Liver (tissue), 3 donors: ENCODE measurements around the gene GRIN3B.

Source experiments
- GABPA ChIP-seq, 2 donors: IDR thresholded peaks in 1 of 2; conservative IDR thresholded peaks in 1 of 2; 2 replicates each; pipeline ENCODE4 v1.6.1; 2016; ENCODE audit warnings: antibody characterized with exemption in 2 of 2, mild to moderate bottlenecking in 1 of 2, moderate library complexity in 1 of 2
- NR2F2 ChIP-seq: IDR thresholded peaks from 2 replicates; pipeline ENCODE4 v1.6.1; 2016; ENCODE audit warnings: antibody characterized with exemption
- RAD21 ChIP-seq, 2 donors: IDR thresholded peaks; 2 replicates each; pipeline ENCODE4 v1.6.1; 2016; ENCODE audit warnings: antibody characterized with exemption in 2 of 2, mild to moderate bottlenecking in 2 of 2
- TF ChIP-seq, protein P1 (sequence below): fragments of 150-350 bp; IDR thresholded peaks from 2 replicates; pipeline ENCODE4 v1.5.1; 2017; ENCODE audit warnings: improper control_type of control experiment, low read depth, low read length; ENCODE audit not compliant: missing input control
- TF ChIP-seq, protein P2 (sequence below): IDR thresholded peaks from 2 replicates; pipeline ENCODE4 v1.6.1; 2016; ENCODE audit warnings: antibody characterized with exemption
- donor health status: healthy.
- donor health status: healthy.

DNA sequence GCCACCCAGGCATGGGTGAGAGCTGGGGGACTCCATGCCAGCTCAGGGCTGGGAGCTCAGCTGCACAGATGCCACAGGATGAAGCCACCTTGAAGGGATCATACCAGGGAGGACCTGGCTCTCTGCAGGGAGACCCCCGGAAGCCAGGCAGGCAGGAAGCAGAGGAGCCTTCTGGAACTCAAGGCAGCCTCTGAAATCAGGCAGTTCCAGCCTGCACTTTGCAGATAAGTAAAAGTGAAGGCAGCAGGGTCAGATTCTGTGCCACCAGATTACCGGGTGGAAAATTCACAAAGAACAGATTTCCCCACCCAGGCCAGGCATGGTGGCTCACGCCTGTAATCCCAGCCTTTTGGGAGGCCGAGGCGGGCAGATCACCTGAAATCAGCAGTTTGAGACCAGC lies 18.2 kb downstream of the GRIN3B start:
- TF ChIP-seq, protein P1, sequence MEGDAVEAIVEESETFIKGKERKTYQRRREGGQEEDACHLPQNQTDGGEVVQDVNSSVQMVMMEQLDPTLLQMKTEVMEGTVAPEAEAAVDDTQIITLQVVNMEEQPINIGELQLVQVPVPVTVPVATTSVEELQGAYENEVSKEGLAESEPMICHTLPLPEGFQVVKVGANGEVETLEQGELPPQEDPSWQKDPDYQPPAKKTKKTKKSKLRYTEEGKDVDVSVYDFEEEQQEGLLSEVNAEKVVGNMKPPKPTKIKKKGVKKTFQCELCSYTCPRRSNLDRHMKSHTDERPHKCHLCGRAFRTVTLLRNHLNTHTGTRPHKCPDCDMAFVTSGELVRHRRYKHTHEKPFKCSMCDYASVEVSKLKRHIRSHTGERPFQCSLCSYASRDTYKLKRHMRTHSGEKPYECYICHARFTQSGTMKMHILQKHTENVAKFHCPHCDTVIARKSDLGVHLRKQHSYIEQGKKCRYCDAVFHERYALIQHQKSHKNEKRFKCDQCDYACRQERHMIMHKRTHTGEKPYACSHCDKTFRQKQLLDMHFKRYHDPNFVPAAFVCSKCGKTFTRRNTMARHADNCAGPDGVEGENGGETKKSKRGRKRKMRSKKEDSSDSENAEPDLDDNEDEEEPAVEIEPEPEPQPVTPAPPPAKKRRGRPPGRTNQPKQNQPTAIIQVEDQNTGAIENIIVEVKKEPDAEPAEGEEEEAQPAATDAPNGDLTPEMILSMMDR = no peak
- no peak for TF ChIP-seq NR2F2
- TF ChIP-seq RAD21 (IDR thresholded peaks at IDR 0.05) = no peak
- TF ChIP-seq GABPA (IDR thresholded peaks at IDR 0.05 in 1 of 2, conservative IDR thresholded peaks at IDR 0.05 in 1 of 2) = no peak
- TF ChIP-seq, protein P2, sequence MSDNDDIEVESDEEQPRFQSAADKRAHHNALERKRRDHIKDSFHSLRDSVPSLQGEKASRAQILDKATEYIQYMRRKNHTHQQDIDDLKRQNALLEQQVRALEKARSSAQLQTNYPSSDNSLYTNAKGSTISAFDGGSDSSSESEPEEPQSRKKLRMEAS = no peak
